Esophagus (tissue), 2 donors: ENCODE data around the gene ACTC1. TPM values are rescaled to one million over a fixed set of nuclear protein-coding genes. Genes with fewer than 3 reads are reported as not detected.

Source experiments
- H3K27ac ChIP-seq, 2 donors: one replicate each; pipeline ENCODE4 v1.5.1; 2013; ENCODE audit warnings: low read depth in 2 of 2, mild to moderate bottlenecking in 2 of 2, inconsistent platforms in 1 of 2, low read length in 1 of 2, moderate library complexity in 1 of 2
- H3K27me3 ChIP-seq, 2 donors: one replicate each; pipeline ENCODE4 v1.6.1; 2013; ENCODE audit warnings: low read length in 2 of 2, control low read depth in 1 of 2, mild to moderate bottlenecking in 1 of 2; ENCODE audit not compliant: insufficient read depth in 2 of 2, control insufficient read depth in 1 of 2
- H3K36me3 ChIP-seq, 2 donors: one replicate each; pipeline ENCODE4 v1.6.1; 2013; ENCODE audit warnings: low read length in 1 of 2; ENCODE audit not compliant: control insufficient read depth in 2 of 2, insufficient read depth in 2 of 2
- H3K4me1 ChIP-seq, 2 donors: one replicate each; pipeline ENCODE4 v1.6.1; 2013; ENCODE audit warnings: low read length in 1 of 2; ENCODE audit not compliant: control insufficient read depth in 2 of 2, insufficient read depth in 2 of 2
- H3K4me3 ChIP-seq, 2 donors: one replicate each; pipeline ENCODE4 v1.5.1; 2013; ENCODE audit warnings: low read length in 2 of 2, mild to moderate bottlenecking in 2 of 2, low read depth in 1 of 2, moderate library complexity in 1 of 2
- H3K9me3 ChIP-seq, 2 donors: one replicate each; pipeline ENCODE4 v1.6.1; 2013; ENCODE audit warnings: mild to moderate bottlenecking in 2 of 2, low read depth in 1 of 2, low read length in 1 of 2, moderate library complexity in 1 of 2; ENCODE audit not compliant: control insufficient read depth in 2 of 2, insufficient read depth in 1 of 2
- WGBS, 2 donors: extraction: QIAGEN DNeasy Blood & Tissue Kit; methylation state at CpG; one replicate each; pipeline ENCODE4 v1.1.7; 2013; 5-methylcytosine and 5-hydroxymethylcytosine counted together
- polyA plus RNA-seq, 2 donors: library from polyadenylated mRNA; stranded (reverse); fragments of 200-250 nt; gene quantifications; one replicate each; pipeline ENCODE4 v1.2.3, GENCODE V29; 2013
- donor health status: healthy with polysubstance abuse.
- donor health status: Bipolar disorder and iron deficiency.

ACTC1 gene
- 1 to 10 TPM in 1 of 2 donors, under 1 TPM in 1; 0.53 to 1.0 TPM for polyA plus RNA-seq

DNA sequence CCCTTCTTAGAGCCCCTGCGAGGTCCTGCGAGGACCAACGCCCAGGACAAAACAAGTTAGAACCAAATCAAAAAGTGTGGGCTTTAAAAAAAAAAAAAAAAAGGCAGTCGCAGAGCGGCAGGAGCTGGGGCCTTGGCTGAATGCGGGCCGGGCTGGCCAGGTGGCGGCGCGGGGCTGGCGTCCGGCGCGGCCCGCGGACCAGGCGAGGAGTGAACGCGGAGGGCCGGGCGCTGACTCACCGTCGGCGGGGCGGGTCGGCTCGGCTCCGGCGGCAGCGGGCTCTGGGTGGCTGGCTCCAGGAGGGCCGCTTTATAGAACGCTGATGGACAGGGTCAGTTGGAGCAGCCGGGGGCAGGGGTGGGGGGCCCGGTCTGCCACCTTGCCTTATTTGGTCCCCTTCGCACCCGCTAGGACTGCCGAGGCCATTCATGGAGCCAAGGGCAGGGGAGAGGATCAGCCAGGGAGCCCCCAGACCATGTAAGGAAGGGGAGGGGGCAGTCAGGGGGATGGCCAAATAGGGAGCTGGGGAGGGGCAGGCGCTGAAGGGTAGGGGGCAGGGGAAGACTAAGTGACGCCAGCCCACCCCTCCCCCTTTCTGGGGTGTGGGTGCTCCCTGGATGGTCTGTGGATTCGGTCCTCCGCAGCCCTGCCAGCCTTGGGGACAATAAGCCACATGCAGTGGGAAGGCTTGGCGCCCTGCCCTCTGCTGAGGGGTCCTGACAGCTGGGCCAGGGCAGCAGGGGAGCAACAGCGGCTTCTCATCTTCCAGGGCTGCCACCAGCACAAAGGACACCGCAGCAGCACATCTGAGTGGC is at the start of gene ACTC1:
Gene ACTC1, minus strand, starts transcription at position 283 of the 815 bp plus-strand sequence. CDS start 741 bp downstream, outside the sequence.
- Histone ChIP-seq H3K36me3 (no peaks in the 10 kb centered on the region), H3K4me3 (no peak within 1 kb of the TSS), H3K9me3 (no peaks in the 10 kb centered on the region), H3K27ac (no peak within 1 kb of the TSS), H3K4me1 (no peaks in the 10 kb centered on the region), H3K27me3 (peaks cover 0 to 3% of the 10 kb centered on the region in 2 donors)
- WGBS, 2 donors: 9% methylated on average over 36 to 44 of the region's 44 CpGs

DNA sequence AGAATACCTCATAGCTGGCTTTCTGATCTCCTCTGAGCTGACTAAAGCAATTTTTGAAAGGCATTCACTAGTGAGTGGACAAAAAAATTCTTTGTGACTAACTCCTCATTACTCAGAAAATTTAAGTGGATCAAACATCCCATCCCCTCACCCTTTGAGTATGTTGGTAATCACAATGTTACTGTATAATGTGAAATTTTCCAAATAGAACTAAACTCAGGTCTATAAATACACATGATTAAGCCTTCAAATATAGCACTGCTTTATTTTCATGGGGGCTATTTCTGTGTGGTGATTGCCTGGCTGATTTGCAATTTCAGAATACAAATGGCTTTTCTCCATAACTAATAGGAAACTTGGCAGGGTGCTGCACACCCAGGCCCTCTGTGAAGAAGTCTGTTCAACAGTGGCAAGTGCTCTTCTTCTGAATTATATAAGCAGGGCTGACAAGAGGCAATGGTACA is 45.9 kb upstream of the ACTC1 start:
- no peak overlapping the region for H3K4me3 ChIP-seq
- no peak overlapping the region for H3K27ac ChIP-seq
- no peaks in the 10 kb centered on the region for H3K4me1 ChIP-seq
- H3K9me3 ChIP-seq: peaks cover 0 to 2% of the 10 kb centered on the region in 2 donors
- no peaks in the 10 kb centered on the region for H3K36me3 ChIP-seq
- no peaks in the 10 kb centered on the region for H3K27me3 ChIP-seq

DNA sequence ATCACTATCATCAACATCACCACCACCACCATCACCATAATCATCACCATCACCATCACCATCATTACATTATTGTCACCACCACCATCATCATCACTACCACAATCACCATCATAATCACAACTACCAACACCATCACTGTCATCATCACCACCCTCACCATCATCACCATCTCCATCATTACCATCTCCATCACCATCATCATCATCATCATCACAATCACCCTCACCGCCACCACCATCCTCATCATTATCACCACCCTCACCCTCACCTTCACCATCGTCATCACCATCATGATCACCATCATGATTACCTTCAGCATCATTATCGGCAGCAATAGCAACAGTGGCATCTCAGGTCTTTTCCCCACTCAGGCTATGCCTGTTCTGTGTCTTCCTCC is 42.9 kb upstream of the ACTC1 start:
- Histone ChIP-seq H3K4me1 (no peaks in the 10 kb centered on the region), H3K36me3 (no peaks in the 10 kb centered on the region), H3K9me3 (peaks cover 0 to 2% of the 10 kb centered on the region in 2 donors), H3K27me3 (no peaks in the 10 kb centered on the region), H3K27ac (no peak overlapping the region), H3K4me3 (no peak overlapping the region)
- WGBS, 2 donors: 89 to 97% methylated on average over 3 of the region's 3 CpGs

DNA sequence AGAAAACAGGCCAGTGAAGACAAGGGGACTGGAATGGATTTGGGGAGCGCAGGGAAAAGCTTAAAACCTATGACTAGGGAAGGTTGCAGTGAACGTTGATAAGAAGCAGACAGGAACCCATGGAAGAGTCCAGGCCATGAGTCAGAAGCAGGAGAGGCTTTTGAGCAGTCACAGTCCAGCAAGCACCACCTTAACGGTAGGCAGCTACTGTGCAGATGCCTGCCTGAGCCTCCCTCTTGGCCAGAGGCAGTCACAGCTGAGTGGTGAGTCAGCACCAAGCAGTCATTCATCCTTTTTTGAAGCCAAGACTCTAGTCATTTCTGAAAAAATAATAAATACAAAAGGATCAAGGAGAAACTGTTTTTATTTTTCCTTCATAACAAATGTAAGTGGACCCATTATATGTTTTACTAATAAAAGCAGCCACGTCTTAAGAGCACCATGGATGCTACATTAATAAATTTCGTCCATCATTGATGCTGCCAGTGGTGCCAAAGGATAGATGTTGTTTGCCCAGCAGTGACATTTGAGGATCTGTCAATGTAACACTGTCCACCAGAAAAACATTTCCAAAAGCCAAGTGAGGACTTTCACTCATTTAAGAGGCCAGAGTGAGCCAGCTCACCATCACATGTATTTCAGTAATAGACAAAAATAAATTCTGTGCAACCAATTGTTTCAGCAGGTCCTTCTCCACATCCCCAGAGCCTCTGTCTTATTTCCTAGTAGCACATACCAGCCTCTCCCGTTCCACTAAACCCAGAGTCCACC is 42.1 kb upstream of the ACTC1 start:
- Histone ChIP-seq H3K27ac (no peak overlapping the region), H3K9me3 (peaks cover 0 to 2% of the 10 kb centered on the region in 2 donors), H3K4me1 (no peaks in the 10 kb centered on the region), H3K36me3 (no peaks in the 10 kb centered on the region), H3K27me3 (no peaks in the 10 kb centered on the region), H3K4me3 (no peak overlapping the region)
- WGBS, 2 donors: 44 to 59% methylated on average over 6 of the region's 6 CpGs

DNA sequence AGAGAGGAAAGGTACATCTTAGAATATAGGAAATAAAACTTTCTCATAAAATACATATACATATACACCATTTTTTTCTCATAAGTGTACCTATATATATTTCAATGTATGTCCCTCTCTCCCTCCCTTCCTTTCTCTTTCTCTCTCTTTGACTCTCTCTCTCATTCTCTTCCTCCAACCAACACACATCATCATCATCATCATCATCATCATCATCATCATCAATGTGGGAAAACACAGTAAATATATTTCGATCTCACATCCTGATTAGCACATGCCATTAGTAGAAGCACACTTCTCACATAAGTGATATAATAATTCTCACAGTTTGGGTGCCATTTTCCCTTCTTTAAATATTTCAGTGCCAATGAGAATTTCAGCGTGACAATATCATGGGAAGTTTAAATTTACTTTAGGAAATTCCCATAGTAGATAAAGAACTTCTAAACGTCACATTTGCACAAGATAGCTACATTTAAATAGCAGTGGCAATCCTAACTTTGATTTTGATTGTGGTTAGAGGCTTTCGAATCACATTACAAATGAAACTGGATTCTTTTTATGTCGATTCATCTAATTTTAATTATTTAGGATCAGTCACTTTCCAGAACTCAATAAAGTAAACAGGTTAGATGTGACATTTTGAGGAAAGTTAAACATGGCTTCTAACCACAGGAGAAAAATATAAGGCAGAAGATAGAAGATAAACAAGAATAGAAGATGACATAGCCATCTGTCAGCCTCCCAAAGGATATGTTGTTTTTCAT is 33.0 kb upstream of the ACTC1 start:
- H3K27ac ChIP-seq: no peak overlapping the region
- H3K4me3 ChIP-seq: no peak overlapping the region
- no peaks in the 10 kb centered on the region for H3K9me3 ChIP-seq
- WGBS, 2 donors: 71 to 77% methylated on average over 5 of the region's 5 CpGs
- H3K36me3 ChIP-seq: no peaks in the 10 kb centered on the region
- H3K27me3 ChIP-seq: no peaks in the 10 kb centered on the region
- no peaks in the 10 kb centered on the region for H3K4me1 ChIP-seq

DNA sequence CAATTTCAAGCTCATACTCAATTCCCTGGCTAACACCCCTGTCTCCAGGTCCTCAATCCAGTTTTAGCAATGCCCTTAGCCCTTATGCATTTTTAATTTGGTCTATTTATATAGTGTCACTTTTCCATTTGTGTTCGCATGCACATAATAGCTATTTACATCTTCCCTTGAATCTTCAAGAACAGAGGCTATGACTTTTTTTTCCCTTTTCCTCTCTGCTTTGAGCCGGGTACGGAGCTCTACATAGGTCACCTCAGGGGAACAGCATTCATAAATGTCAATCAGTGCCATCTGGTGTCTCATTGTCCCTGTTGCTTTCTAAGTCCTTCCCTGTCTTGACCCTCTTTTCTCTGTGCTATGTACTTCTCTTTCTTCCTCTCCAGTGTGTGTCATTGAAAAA is 26.5 kb upstream of the ACTC1 start:
- no peak overlapping the region for H3K27ac ChIP-seq

DNA sequence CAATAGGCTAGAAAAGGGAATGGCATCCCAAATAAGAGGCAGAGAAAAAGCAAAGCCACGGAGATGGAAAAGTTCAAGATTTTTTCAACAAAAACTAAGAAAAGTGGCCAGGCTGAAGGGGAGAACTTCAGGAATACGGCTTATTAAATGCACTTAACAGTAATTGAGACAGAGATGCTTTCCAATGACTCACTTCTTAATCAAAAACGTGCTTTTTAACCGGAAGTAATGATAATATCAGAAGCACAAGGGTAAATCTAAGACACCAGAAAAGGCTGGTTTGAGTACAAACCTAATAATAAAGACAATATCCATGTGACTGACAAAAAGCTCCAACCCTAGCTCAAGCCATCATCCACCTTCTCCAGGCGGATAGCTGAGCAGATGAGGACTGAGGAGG is 24.8 kb upstream of the ACTC1 start:
- Histone ChIP-seq H3K27me3 (no peaks in the 10 kb centered on the region), H3K4me3 (no peak overlapping the region), H3K4me1 (no peaks in the 10 kb centered on the region), H3K36me3 (no peaks in the 10 kb centered on the region), H3K9me3 (no peaks in the 10 kb centered on the region), H3K27ac (no peak overlapping the region)
- WGBS, 2 donors: 78 to 81% methylated on average over 5 of the region's 5 CpGs

More for the DNA sequence above, 26.5 kb upstream of the ACTC1 start:
- Histone ChIP-seq H3K36me3 (no peaks in the 10 kb centered on the region), H3K4me3 (no peak overlapping the region), H3K4me1 (no peaks in the 10 kb centered on the region), H3K9me3 (no peaks in the 10 kb centered on the region), H3K27me3 (no peaks in the 10 kb centered on the region)
- WGBS, 2 donors: 71 to 76% methylated on average over 3 of the region's 3 CpGs

DNA sequence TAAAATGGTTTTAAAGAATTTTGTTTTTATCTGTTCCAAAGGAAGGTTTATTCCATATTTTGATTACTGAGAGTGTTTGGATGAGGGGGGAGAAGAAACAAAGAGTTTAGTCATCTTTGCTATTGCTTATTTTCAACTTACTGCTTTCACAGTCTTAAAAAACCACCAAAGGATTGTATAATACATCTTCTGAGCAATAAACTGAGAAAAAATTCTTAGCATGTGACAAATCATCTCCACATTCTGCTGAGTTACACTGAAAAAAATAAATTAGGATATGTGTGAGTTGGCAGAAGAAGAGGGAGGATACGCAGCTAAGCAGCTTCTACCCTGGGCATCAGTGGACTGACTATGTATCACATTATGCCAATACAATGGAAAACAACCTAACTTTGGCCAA is 23.2 kb upstream of the ACTC1 start:
- Histone ChIP-seq H3K27me3 (no peaks in the 10 kb centered on the region), H3K27ac (no peak overlapping the region), H3K9me3 (no peaks in the 10 kb centered on the region), H3K36me3 (no peaks in the 10 kb centered on the region), H3K4me1 (no peaks in the 10 kb centered on the region), H3K4me3 (no peak overlapping the region)
- WGBS, 2 donors: 89 to 92% methylated on average over 1 of the region's 1 CpG

DNA sequence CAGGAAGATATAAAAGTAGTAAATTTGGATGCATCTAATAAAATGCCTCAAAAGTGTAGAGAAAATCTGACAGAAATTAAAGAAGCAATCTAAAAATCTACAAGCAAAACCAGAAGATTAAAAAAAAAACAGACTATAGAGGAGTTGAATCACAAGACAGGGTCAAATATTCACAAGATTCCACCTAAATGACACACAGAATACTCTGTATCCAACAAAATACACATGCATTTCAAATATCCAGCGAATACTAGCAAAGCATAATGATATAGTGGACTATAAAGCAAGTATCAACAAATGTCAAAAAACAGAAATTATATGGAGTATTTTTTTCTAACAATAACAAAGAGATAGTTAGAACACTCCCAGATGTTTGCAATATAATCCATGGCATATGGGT is 20.5 kb upstream of the ACTC1 start:
- Histone ChIP-seq H3K27ac (no peak overlapping the region), H3K4me3 (no peak overlapping the region), H3K9me3 (no peaks in the 10 kb centered on the region), H3K27me3 (no peaks in the 10 kb centered on the region), H3K36me3 (no peaks in the 10 kb centered on the region), H3K4me1 (no peaks in the 10 kb centered on the region)
- 50 to 63% methylated on average over 1 of the region's 1 CpG for WGBS, 2 donors
